Measurements from ENCODE around the gene NKIRAS1.
"Not testable (repeated sequence)": the region's sequence is repeated elsewhere in the genome, so short reads cannot be mapped to it uniquely, and the experiment has no call there.

Gene NKIRAS1

GRCh38 chr3:23867400-23867799, 49.4 kb downstream of the NKIRAS1 start:
- DNase-seq, result no peak

- DNase-seq, result no peak
Measured at GRCh38 chr3:23865595-23866396, 51.0 kb downstream of the NKIRAS1 start.

- DNase-seq, result no peak
Measured at GRCh38 chr3:23864931-23865330, 51.9 kb downstream of the NKIRAS1 start.

- DNase-seq, result no peak
Measured at GRCh38 chr3:23863060-23863459, 53.7 kb downstream of the NKIRAS1 start.

GRCh38 chr3:23861689-23862088, 55.1 kb downstream of the NKIRAS1 start:
- no peak for DNase-seq

GRCh38 chr3:23859839-23860382, 56.9 kb downstream of the NKIRAS1 start:
- no peak for DNase-seq

- no peak for DNase-seq
Measured at GRCh38 chr3:23859012-23859743, 57.6 kb downstream of the NKIRAS1 start.

- DNase-seq, result no peak
Measured at GRCh38 chr3:23856286-23856685, 60.5 kb downstream of the NKIRAS1 start.

- DNase-seq, result not testable (repeated sequence)
Measured at GRCh38 chr3:23849462-23849861, 67.3 kb downstream of the NKIRAS1 start.

- DNase-seq, result no peak
Measured at GRCh38 chr3:23845326-23846216, 71.2 kb downstream of the NKIRAS1 start.

- DNase-seq, result no peak
Measured at GRCh38 chr3:23843869-23844268, 72.9 kb downstream of the NKIRAS1 start.
